ENCODE measurements around the gene RUNX2. TPM values are rescaled to one million over a fixed set of nuclear protein-coding genes. Genes with fewer than 3 reads are reported as not detected.

Gene RUNX2
- total and polyA plus RNA-seq, 2 donors (not counting 1 experiment from before 2014, with no cell fraction given): 1.3 to 2.4 TPM

- ChIA-PET CTCF (interaction anchor here (0.8 kb wide), 1 partner anchor 269 kb away, joined by 3 read pairs; no protein-coding TSS in a partner anchor), POLR2A (no interaction called here)
- no peak overlapping the region for H3K9ac ChIP-seq (ENCODE audit: low read length)
- intact Hi-C loops (cut with micrococcal nuclease): no loop called here
- TF ChIP-seq EZH2 (IDR thresholded peaks at IDR 0.05; ENCODE audit: borderline replicate concordance, insufficient read depth, low read depth, low read length, poor library complexity, severe bottlenecking) (no peak), CTCF (IDR thresholded peaks at IDR 0.05) (no peak)
- no peak overlapping the region for H3K4me3 ChIP-seq (ENCODE audit: control extremely low read depth in 1 of 5, extremely low read depth in 1 of 5, insufficient read depth in 1 of 5, low read depth in 2 of 5, low read length in 4 of 5)
- no peak for DNase-seq
- no peaks in the 10 kb centered on the region for H3K79me2 ChIP-seq (ENCODE audit: control insufficient read depth, insufficient read depth, low read length)
- H3K9me3 ChIP-seq (ENCODE audit: control extremely low read depth in 1 of 3, control insufficient read depth in 2 of 3, insufficient read depth in 1 of 3, low read length in 2 of 3): no peaks in the 10 kb centered on the region
- Mint-ChIP-seq H3K9me3 (ENCODE audit: insufficient read depth) (no peaks in the 10 kb centered on the region), H3K4me3 (no peak overlapping the region), H3K27ac (no peak overlapping the region), H3K4me1 (peaks cover 1% of the 10 kb centered on the region), H3K27me3 (peaks cover 7% of the 10 kb centered on the region)
- no peak for ATAC-seq (ENCODE audit: low read depth)
- H3K36me3 ChIP-seq (replicated peaks in 1 of 2; ENCODE audit: control extremely low read depth in 1 of 2, control insufficient read depth in 1 of 2, extremely low read depth in 1 of 2, insufficient read depth in 2 of 2, low read length in 1 of 2): no peaks in the 10 kb centered on the region
- H4K20me1 ChIP-seq (ENCODE audit: control insufficient read depth, insufficient read depth, low read length, poor library complexity, severe bottlenecking): no peaks in the 10 kb centered on the region
- no CpG with 5 or more reads among the region's 2 CpGs for WGBS (ENCODE audit: insufficient coverage)
- H3K4me2 ChIP-seq (replicated peaks; ENCODE audit: low read depth, low read length, poor library complexity, severe bottlenecking): no peak overlapping the region
- no peaks in the 10 kb centered on the region for H3K4me1 ChIP-seq (ENCODE audit: control insufficient read depth in 2 of 2, insufficient read depth in 2 of 2, low read length in 2 of 2)
- H3K27ac ChIP-seq (ENCODE audit: low read length in 2 of 2): no peak overlapping the region
- no peak overlapping the region for H2AFZ ChIP-seq (ENCODE audit: insufficient read depth, low read depth, low read length, poor library complexity, severe bottlenecking)
- no peaks in the 10 kb centered on the region for H3K27me3 ChIP-seq (replicated peaks in 1 of 4; ENCODE audit: control extremely low read depth in 1 of 4, control insufficient read depth in 3 of 4, insufficient read depth in 4 of 4, low read length in 3 of 4)
These were observed 117.2 kb downstream of the RUNX2 start for GRCh38 chr6:45445364-45445748.

GRCh38 chr6:45445749-45446549, 117.8 kb downstream of the RUNX2 start:
- H3K27me3 ChIP-seq (replicated peaks in 1 of 4; ENCODE audit: control extremely low read depth in 1 of 4, control insufficient read depth in 3 of 4, insufficient read depth in 4 of 4, low read length in 3 of 4): no peaks in the 10 kb centered on the region
- no peaks in the 10 kb centered on the region for H3K4me1 ChIP-seq (ENCODE audit: control insufficient read depth in 2 of 2, insufficient read depth in 2 of 2, low read length in 2 of 2)
- H4K20me1 ChIP-seq (ENCODE audit: control insufficient read depth, insufficient read depth, low read length, poor library complexity, severe bottlenecking): no peaks in the 10 kb centered on the region
- no peak for TF ChIP-seq CTCF (IDR thresholded peaks at IDR 0.05)
- no peak for TF ChIP-seq EZH2 (IDR thresholded peaks at IDR 0.05; ENCODE audit: borderline replicate concordance, insufficient read depth, low read depth, low read length, poor library complexity, severe bottlenecking)
- H3K9me3 ChIP-seq (ENCODE audit: control extremely low read depth in 1 of 3, control insufficient read depth in 2 of 3, insufficient read depth in 1 of 3, low read length in 2 of 3): no peaks in the 10 kb centered on the region
- no peak overlapping the region for H3K27ac ChIP-seq (ENCODE audit: low read length in 2 of 2)
- 23% methylated on average over 4 of the region's 9 CpGs for WGBS (ENCODE audit: insufficient coverage)
- H3K79me2 ChIP-seq (ENCODE audit: control insufficient read depth, insufficient read depth, low read length): no peaks in the 10 kb centered on the region
- DNase-seq (no peak), ATAC-seq (ENCODE audit: low read depth) (no peak)
- Mint-ChIP-seq H3K4me1 (peaks cover 1% of the 10 kb centered on the region), H3K27ac (no peak overlapping the region), H3K4me3 (no peak overlapping the region), H3K27me3 (peaks cover 7% of the 10 kb centered on the region), H3K9me3 (ENCODE audit: insufficient read depth) (no peaks in the 10 kb centered on the region)
- peak overlapping the region; percentile 24 for H2AFZ ChIP-seq (ENCODE audit: insufficient read depth, low read depth, low read length, poor library complexity, severe bottlenecking)
- no peak overlapping the region for H3K4me3 ChIP-seq (ENCODE audit: control extremely low read depth in 1 of 5, extremely low read depth in 1 of 5, insufficient read depth in 1 of 5, low read depth in 2 of 5, low read length in 4 of 5)
- H3K36me3 ChIP-seq (replicated peaks in 1 of 2; ENCODE audit: control extremely low read depth in 1 of 2, control insufficient read depth in 1 of 2, extremely low read depth in 1 of 2, insufficient read depth in 2 of 2, low read length in 1 of 2): no peaks in the 10 kb centered on the region
- CTCF ChIA-PET: interaction anchor here (0.8 kb wide), 1 partner anchor 269 kb away, joined by 3 read pairs; no protein-coding TSS in a partner anchor
- H3K9ac ChIP-seq (ENCODE audit: low read length): no peak overlapping the region
- intact Hi-C loops (cut with micrococcal nuclease): no loop called here
- H3K4me2 ChIP-seq (replicated peaks; ENCODE audit: low read depth, low read length, poor library complexity, severe bottlenecking): no peak overlapping the region
- POLR2A ChIA-PET: no interaction called here
